Sigmoid colon (tissue), 7 donors: ENCODE measurements around the gene AP1G2. TPM values are rescaled to one million over a fixed set of nuclear protein-coding genes. Genes with fewer than 3 reads are reported as not detected.
A peak's percentile ranks its signal among the peaks of the same experiment; 100 is the strongest.

Source experiments
- DNase-seq: peaks from one replicate; pipeline ENCODE4 v3.0.0-alpha.2; 2019
- H3K27ac ChIP-seq, 4 donors: fragments of 200-600 bp; sonication (generic); one replicate each; pipeline ENCODE4 v1.5.1; 2016 to 2019; ENCODE audit warnings: mild to moderate bottlenecking in 1 of 4
- H3K27me3 ChIP-seq, 3 donors: fragments of 200-600 bp; sonication (generic); one replicate each; pipeline ENCODE4 v1.5.1; 2019; ENCODE audit warnings: mild to moderate bottlenecking in 1 of 3
- H3K36me3 ChIP-seq, 4 donors: fragments of 200-600 bp; sonication (generic); one replicate each; pipeline ENCODE4 v1.5.1; 2016 to 2019
- H3K4me1 ChIP-seq, 4 donors: fragments of 200-600 bp; sonication (generic); one replicate each; pipeline ENCODE4 v1.5.1; 2017 to 2019
- H3K4me3 ChIP-seq, 4 donors: fragments of 200-600 bp; sonication (generic); one replicate each; pipeline ENCODE4 v1.5.1; 2017 to 2019; ENCODE audit warnings: mild to moderate bottlenecking in 2 of 4, moderate library complexity in 1 of 4
- H3K9me3 ChIP-seq, 4 donors: fragments of 200-600 bp in 3 of 4; sonication (generic) in 3 of 4; one replicate each; pipeline versions ENCODE4 v1.5.1 to v1.6.1; 2013 to 2019
- CTCF ChIP-seq, 4 experiments: fragments of 450-650 bp in 3 of 4; fragments of 200-600 bp in 1 of 4; IDR thresholded peaks; one replicate each; pipeline ENCODE4 v1.5.1; 2016 to 2019; ENCODE audit warnings: antibody characterized with exemption in 4 of 4, mild to moderate bottlenecking in 3 of 4, moderate library complexity in 2 of 4
- EP300 ChIP-seq, 4 donors: sonication (generic); formaldehyde crosslinking; IDR thresholded peaks; one replicate each; pipeline ENCODE4 v1.6.1; 2017; ENCODE audit warnings: antibody characterized with exemption in 4 of 4
- POLR2A ChIP-seq, 2 donors: fragments of 450-650 bp; IDR thresholded peaks; one replicate each; pipeline ENCODE4 v1.6.1; 2016; ENCODE audit warnings: antibody characterized with exemption in 2 of 2, mild to moderate bottlenecking in 2 of 2, moderate library complexity in 2 of 2
- POLR2AphosphoS5 ChIP-seq, 4 donors: sonication (generic); formaldehyde crosslinking; IDR thresholded peaks; one replicate each; pipeline ENCODE4 v1.6.1; 2017; ENCODE audit warnings: antibody characterized with exemption in 4 of 4
- WGBS, 2 donors: extraction: QIAGEN DNeasy Blood & Tissue Kit; methylation state at CpG; one replicate each; pipeline ENCODE4 v1.1.7; 2013; 5-methylcytosine and 5-hydroxymethylcytosine counted together
- intact Hi-C: fragments of 100-400 bp; cut with DNase I; formaldehyde crosslinking; loops from one replicate; pipeline ENCODE4 v1.15.1; 2023
- polyA plus RNA-seq, 3 donors: library from polyadenylated mRNA; stranded (reverse); fragments of 200-250 nt; gene quantifications; one replicate each; pipeline ENCODE4 v1.2.3, GENCODE V29; 2013
- total RNA-seq, 4 donors: library from RNA; depleted of rRNA; stranded (reverse); fragments of >200 nt; gene quantifications; one replicate each; pipeline ENCODE4 v1.1.0, GENCODE V29; 2016
- donor health status: healthy with polysubstance abuse.
- donor health status: Bipolar disorder and iron deficiency.
- donor health status: healthy.

Gene AP1G2, protein sequence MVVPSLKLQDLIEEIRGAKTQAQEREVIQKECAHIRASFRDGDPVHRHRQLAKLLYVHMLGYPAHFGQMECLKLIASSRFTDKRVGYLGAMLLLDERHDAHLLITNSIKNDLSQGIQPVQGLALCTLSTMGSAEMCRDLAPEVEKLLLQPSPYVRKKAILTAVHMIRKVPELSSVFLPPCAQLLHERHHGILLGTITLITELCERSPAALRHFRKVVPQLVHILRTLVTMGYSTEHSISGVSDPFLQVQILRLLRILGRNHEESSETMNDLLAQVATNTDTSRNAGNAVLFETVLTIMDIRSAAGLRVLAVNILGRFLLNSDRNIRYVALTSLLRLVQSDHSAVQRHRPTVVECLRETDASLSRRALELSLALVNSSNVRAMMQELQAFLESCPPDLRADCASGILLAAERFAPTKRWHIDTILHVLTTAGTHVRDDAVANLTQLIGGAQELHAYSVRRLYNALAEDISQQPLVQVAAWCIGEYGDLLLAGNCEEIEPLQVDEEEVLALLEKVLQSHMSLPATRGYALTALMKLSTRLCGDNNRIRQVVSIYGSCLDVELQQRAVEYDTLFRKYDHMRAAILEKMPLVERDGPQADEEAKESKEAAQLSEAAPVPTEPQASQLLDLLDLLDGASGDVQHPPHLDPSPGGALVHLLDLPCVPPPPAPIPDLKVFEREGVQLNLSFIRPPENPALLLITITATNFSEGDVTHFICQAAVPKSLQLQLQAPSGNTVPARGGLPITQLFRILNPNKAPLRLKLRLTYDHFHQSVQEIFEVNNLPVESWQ
- total RNA-seq (10 to 100 TPM; 16.4 to 37.1 (median 26.3) TPM), polyA plus RNA-seq (100 to 1,000 TPM in 1 of 3 donors, 10 to 100 TPM in 2; 33.0 to 124 (median 41.6) TPM)

DNA sequence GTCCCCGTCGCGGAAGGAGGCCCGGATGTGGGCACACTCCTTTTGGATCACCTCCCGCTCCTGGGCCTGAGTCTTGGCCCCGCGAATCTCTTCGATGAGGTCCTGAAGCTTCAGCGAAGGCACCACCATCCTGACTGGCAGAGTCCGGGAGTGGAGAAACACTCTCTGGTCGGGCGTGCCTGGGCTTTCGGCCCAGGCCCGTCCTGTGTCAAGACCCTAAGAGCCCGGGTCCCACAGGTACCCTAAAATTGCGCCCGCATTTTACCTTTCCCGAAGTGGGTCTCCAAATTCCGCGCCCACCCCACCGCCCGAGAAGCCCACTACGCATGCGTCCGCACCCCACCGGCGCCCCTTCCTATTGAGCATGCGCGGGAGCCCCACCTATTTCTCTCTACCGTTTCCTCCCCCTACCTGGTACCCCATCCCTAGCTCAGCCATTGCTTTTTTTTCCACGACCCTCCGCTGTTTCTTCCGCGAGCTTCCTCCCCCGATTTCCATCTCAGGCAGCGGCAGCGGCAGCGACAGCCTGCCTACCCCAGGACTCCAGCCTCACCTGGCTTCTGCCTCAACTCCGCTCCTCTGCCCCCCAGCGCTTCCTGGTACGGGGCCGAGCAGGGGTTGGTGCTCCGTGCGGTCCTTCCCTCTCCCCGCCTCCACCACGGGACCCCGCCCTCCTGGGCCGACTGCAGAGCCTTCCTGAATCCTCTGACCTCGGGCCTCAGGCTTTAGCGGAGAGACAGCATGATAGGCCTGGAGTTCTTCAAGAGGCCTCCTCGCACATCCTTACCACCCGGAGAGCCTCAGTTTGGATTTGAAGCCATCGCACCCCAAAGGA, at the start of gene AP1G2:
Gene AP1G2 (minus strand): TSS at position 606 of the 835 bp plus-strand sequence. CDS start 477 bp downstream, at position 129.
- intact Hi-C loops, result no loop called here
- peak; percentile 92 for DNase-seq
- peak within 1 kb of the TSS; percentile 62 to 73 (median 64) for H3K27ac ChIP-seq
- WGBS, 2 donors, result 0 to 1% methylated on average over 53 of the region's 53 CpGs
- H3K4me1 ChIP-seq, result peaks cover 0 to 19% (median 10%) of the 10 kb centered on the region in 4 donors
- H3K36me3 ChIP-seq, result no peaks in the 10 kb centered on the region
- H3K9me3 ChIP-seq, result no peaks in the 10 kb centered on the region
- H3K4me3 ChIP-seq, result peak within 1 kb of the TSS; percentile 50 to 68 (median 60)
- TF ChIP-seq POLR2A (IDR thresholded peaks at IDR 0.05), result peak in 1 of 2 donors; percentile 55
- TF ChIP-seq POLR2AphosphoS5 (IDR thresholded peaks at IDR 0.05), result peak; percentile 8 to 63 (median 36)
- TF ChIP-seq CTCF (IDR thresholded peaks at IDR 0.05), result no peak
- no peak for TF ChIP-seq EP300 (IDR thresholded peaks at IDR 0.05)
- H3K27me3 ChIP-seq, result peaks cover 0 to 17% (median 0%) of the 10 kb centered on the region in 3 donors

- peaks cover 0 to 5% (median 0%) of the 10 kb centered on the region in 3 donors for H3K27me3 ChIP-seq
- no peaks in the 10 kb centered on the region for H3K36me3 ChIP-seq
- no peak for TF ChIP-seq POLR2A (IDR thresholded peaks at IDR 0.05)
- 65 to 78% methylated on average over 5 of the region's 5 CpGs for WGBS, 2 donors
- no peaks in the 10 kb centered on the region for H3K9me3 ChIP-seq
- no peak overlapping the region for H3K4me3 ChIP-seq
- no peaks in the 10 kb centered on the region for H3K4me1 ChIP-seq
- intact Hi-C loops, result no loop called here
- H3K27ac ChIP-seq, result no peak overlapping the region
- DNase-seq, result no peak
Measured at GRCh38 chr14:23615856-23616255, 48.3 kb upstream of the AP1G2 start.

DNA sequence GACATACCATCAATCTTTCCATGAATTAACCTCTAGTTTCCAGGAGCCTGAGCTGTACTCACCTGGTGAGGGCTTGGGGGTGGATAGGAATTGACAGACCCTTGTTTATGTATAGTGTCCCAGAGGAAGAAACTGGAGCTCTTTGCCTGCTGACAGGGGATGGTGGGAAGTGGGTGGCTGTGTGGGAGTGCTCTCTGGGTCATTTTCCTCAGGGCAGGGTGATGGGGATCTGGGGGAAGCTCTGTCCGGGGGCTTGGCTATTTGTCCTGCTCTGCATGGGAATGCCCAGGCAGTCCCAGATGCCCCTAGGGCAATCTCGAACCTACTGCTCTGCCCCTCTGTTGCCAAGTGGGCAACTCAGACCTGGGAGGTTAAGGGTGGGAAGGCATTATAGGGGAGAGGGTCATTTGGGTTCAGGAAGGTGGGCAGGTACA, 46.8 kb upstream of the AP1G2 start:
- H3K4me1 ChIP-seq, result no peaks in the 10 kb centered on the region
- H3K9me3 ChIP-seq, result no peaks in the 10 kb centered on the region
- H3K27me3 ChIP-seq, result peaks cover 0 to 5% (median 0%) of the 10 kb centered on the region in 3 donors
- DNase-seq, result no peak
- H3K4me3 ChIP-seq, result no peak overlapping the region
- TF ChIP-seq POLR2AphosphoS5 (IDR thresholded peaks at IDR 0.05) (no peak), CTCF (IDR thresholded peaks at IDR 0.05) (no peak), EP300 (IDR thresholded peaks at IDR 0.05) (no peak), POLR2A (IDR thresholded peaks at IDR 0.05) (no peak)
- 76 to 77% methylated on average over 2 of the region's 2 CpGs for WGBS, 2 donors
- H3K36me3 ChIP-seq, result no peaks in the 10 kb centered on the region
- no peak overlapping the region for H3K27ac ChIP-seq
- intact Hi-C loops, result no loop called here

DNA sequence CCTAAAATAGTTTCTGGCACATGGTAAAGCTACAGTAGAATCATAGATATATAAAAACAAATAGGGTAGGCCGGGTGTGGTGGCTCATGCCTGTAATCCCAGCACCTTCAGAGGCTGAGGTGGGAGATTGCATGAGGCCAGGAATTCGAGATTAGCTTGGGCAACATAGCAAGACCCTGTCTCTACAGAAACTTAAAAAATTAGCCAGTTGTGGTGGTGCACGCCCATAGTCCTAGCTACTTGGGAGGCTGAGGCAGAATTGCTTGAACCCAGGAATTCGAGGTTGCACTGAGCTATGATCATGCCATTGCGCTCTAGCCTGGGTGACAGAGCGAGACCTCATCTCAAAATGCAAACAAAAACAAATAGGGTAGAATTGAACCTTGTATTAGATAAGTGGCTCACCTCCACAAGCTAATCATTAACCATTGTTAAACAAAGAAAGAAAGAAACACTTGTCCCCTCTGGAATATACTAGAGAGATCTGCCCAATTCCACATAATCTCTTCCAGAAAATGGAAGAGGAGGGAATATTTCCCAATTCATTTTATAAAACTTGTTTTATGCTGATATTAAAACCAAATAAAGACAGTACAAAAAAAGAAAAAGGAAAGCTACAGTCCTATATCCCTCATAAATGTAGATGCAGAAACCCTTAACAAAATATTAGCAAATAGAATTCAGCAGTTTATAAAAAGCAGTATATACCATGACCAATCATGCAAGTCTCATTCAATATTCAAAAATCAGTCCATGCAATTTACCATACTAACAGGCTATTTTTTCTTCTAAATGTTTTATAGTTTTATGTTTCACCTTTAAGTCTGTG, 45.9 kb upstream of the AP1G2 start:
- TF ChIP-seq POLR2AphosphoS5 (IDR thresholded peaks at IDR 0.05), result no peak
- no peak for TF ChIP-seq CTCF (IDR thresholded peaks at IDR 0.05)
- TF ChIP-seq POLR2A (IDR thresholded peaks at IDR 0.05), result no peak
- TF ChIP-seq EP300 (IDR thresholded peaks at IDR 0.05), result no peak
- 23 to 69% methylated on average over 6 of the region's 6 CpGs for WGBS, 2 donors
- Histone ChIP-seq H3K27me3 (peaks cover 0 to 5% (median 0%) of the 10 kb centered on the region in 3 donors), H3K4me1 (no peaks in the 10 kb centered on the region), H3K9me3 (no peaks in the 10 kb centered on the region), H3K27ac (no peak overlapping the region), H3K4me3 (no peak overlapping the region), H3K36me3 (no peaks in the 10 kb centered on the region)
- DNase-seq, result no peak
- intact Hi-C loops, result no loop called here
